Activated naive CD8-positive, alpha-beta T cell treated with anti-CD3 and anti-CD28 coated beads, Interleukin-2, amount 10 ng/mL, durations not matched to agents 7 days and 5 days (primary cell): ENCODE results near the gene CTCF. TPM values are rescaled to one million over a fixed set of nuclear protein-coding genes. Genes with fewer than 3 reads are reported as not detected.
A peak's percentile ranks its signal among the peaks of the same experiment; 100 is the strongest.

Source experiments
- ATAC-seq: fragments of 150-1000 bp; cut with Tn5 transposase; one replicate; pipeline ENCODE4 v1.10.0; 2021; ENCODE audit warnings: low read depth, moderate library complexity
- POLR2A ChIA-PET: fragments of 350-600 bp; sonication (Branson Sonifier 250); formaldehyde crosslinking; loops from one replicate; lab custom pipeline; 2021; ENCODE audit warnings: antibody characterized with exemption; lab: Charles Lee
- DNase-seq: peaks from one replicate; pipeline ENCODE4 v3.0.0; 2021
- H3K27ac Mint-ChIP-seq: one replicate; pipeline ENCODE4 v1.8.0; 2022; ENCODE audit warnings: mild to moderate bottlenecking, mixed read lengths
- H3K27me3 Mint-ChIP-seq: one replicate; pipeline ENCODE4 v1.8.0; 2022; ENCODE audit warnings: mild to moderate bottlenecking, moderate library complexity, mixed read lengths
- H3K36me3 Mint-ChIP-seq: one replicate; pipeline ENCODE4 v1.8.0; 2021; ENCODE audit warnings: mild to moderate bottlenecking, mixed read lengths
- H3K4me1 Mint-ChIP-seq: one replicate; pipeline ENCODE4 v1.8.0; 2021; ENCODE audit warnings: mixed read lengths
- H3K4me3 Mint-ChIP-seq: one replicate; pipeline ENCODE4 v1.8.0; 2022; ENCODE audit warnings: mild to moderate bottlenecking, moderate library complexity, mixed read lengths
- H3K9me3 Mint-ChIP-seq: one replicate; pipeline ENCODE4 v1.8.0; 2021; ENCODE audit warnings: mixed read lengths
- total RNA-seq, 2 experiments: library from RNA; stranded (reverse); gene quantifications; one replicate each; pipeline ENCODE4 v1.2.3, GENCODE V29; 2021

CTCF gene
- total RNA-seq, 2 experiments from 2014 or later = 69.9 to 72.3 TPM

DNA sequence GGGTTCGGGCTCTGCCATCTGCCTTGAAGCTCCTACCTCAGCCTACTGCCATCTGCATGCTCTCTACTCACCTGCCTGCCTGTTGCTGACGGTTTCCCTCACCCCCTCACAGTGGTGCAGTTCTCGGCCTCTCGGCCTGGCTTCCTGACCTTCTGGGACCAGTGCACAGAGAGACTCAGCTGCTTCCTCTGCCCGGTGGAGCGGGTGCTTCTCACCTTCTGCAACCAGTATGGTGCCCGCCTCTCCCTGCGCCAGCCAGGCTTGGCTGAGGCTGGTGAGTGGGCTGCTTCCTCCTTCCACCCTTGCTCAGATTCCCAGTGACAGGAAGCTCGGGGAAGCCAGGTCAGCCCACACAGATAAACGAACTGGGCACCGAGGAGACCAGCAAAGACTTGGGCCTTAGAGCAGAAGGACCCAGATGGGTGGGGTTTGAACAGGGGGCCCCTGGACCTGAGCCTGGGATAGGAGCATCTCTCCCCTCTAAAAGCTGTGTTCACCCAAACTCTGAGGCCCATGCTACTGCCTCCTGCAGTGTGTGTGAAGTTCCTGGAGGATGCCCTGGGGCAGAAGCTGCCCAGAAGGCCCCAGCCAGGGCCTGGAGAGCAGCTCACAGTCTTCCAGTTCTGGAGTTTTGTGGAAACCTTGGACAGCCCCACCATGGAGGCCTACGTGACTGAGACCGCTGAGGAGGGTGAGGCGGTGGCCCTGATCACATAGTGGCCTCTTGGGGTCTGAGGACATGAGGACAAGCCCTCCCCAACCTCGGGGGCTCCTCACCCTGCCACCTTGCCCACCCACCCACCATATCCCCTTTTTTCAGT lies 17.3 kb upstream of the CTCF start:
- H3K27me3 Mint-ChIP-seq = no peaks in the 10 kb centered on the region
- peaks cover 41% of the 10 kb centered on the region for H3K4me1 Mint-ChIP-seq
- peaks cover 10% of the 10 kb centered on the region for H3K36me3 Mint-ChIP-seq
- no peak overlapping the region for H3K27ac Mint-ChIP-seq
- no peak for DNase-seq
- H3K4me3 Mint-ChIP-seq = no peak overlapping the region
- no peaks in the 10 kb centered on the region for H3K9me3 Mint-ChIP-seq
- POLR2A ChIA-PET = interaction anchor here (0.5 to 5.8 kb wide), 6 partner anchors 11 to 115 kb away, joined by 3 to 155 read pairs (median 4); partner anchors contain the start of genes ACD, CARMIL2, CTCF and RIPOR1
- no peak for ATAC-seq

- peaks cover 42% of the 10 kb centered on the region for H3K4me1 Mint-ChIP-seq
- ATAC-seq = no peak
- H3K27me3 Mint-ChIP-seq = no peaks in the 10 kb centered on the region
- peaks cover 10% of the 10 kb centered on the region for H3K36me3 Mint-ChIP-seq
- no peaks in the 10 kb centered on the region for H3K9me3 Mint-ChIP-seq
- no peak for DNase-seq
- POLR2A ChIA-PET = interaction anchor here (1.2 to 5.8 kb wide), 5 partner anchors 17 to 122 kb away, joined by 4 to 155 read pairs (median 14); partner anchors contain the start of genes ACD, C16orf86, CARMIL2 and CTCF
- no peak overlapping the region for H3K4me3 Mint-ChIP-seq
- H3K27ac Mint-ChIP-seq = no peak overlapping the region
These were observed 16.7 kb upstream of the CTCF start for GRCh38 chr16:67545665-67546024.

DNA sequence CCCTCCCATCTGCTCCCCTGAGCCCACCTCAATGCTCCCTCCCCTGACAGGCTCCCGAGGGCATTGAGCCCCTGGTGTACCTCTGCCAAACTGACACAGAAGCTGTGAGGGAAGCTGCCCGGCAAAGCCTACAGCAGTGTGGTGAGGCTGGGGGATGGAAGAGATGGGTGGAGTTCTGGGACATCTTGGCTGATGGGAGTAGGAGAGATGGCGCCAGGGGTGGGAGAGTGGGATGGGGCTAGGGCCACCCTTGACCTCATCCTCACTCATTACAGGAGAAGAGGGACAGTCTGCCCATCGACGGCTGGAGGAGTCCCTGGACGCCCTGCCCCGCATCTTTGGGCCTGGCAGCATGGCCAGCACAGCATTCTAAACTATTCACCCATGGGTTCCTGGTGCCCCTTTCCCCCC lies 16.2 kb upstream of the CTCF start:
- POLR2A ChIA-PET = interaction anchor here (1.4 to 5.8 kb wide), 4 partner anchors 17 to 121 kb away, joined by 4 to 155 read pairs (median 56); partner anchors contain the start of genes ACD, C16orf86, CARMIL2 and CTCF
- H3K4me1 Mint-ChIP-seq = peaks cover 41% of the 10 kb centered on the region
- H3K4me3 Mint-ChIP-seq = no peak overlapping the region
- no peaks in the 10 kb centered on the region for H3K9me3 Mint-ChIP-seq
- H3K27me3 Mint-ChIP-seq = no peaks in the 10 kb centered on the region
- ATAC-seq = no peak
- H3K27ac Mint-ChIP-seq = peak overlapping the region; percentile 99
- H3K36me3 Mint-ChIP-seq = peaks cover 10% of the 10 kb centered on the region
- no peak for DNase-seq

DNA sequence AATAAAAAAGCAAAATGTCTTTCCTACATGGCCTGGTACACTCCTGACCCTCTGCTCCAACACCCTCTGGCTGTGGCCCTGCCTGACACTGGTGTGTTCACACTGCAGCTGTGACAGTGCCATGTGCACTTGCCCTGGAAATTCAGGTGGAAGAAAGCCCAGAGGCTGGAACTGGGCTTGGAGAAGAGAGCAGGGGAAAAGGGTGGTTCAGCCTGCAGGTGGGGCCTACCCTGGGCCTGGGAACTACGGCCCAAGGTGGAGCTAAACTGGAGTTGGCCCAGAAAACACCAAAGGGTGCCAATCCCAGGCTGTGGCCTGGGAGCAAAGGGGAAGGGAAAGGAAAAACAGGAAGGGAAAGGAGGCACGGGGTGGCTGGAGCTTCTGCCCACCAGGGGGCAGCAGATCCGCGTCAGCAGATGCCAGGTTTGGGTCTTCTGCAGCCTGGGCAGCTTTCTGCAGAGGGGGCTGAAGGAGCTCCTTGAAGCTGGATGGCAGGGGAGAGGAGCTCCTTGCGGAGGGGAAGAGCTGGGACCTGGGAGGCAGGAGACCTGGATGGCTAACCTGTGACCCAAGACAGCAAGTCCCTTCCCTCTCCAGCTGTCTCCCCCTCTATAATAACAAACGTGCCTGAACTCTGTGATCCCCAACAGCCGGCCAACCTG lies 15.4 kb upstream of the CTCF start:
- Mint-ChIP-seq H3K4me3 (peak overlapping the region; percentile 84), H3K9me3 (no peaks in the 10 kb centered on the region), H3K27me3 (no peaks in the 10 kb centered on the region), H3K36me3 (peaks cover 10% of the 10 kb centered on the region), H3K27ac (peak overlapping the region; percentile 99), H3K4me1 (peaks cover 43% of the 10 kb centered on the region)
- ATAC-seq (peak; percentile 44), DNase-seq (peak; percentile 83)
- POLR2A ChIA-PET = interaction anchor here (1.0 to 5.8 kb wide), 12 partner anchors 10 to 300 kb away, joined by 3 to 155 read pairs (median 12); partner anchors contain the start of genes ACD, ATP6V0D1, C16orf86 and CARMIL2

DNA sequence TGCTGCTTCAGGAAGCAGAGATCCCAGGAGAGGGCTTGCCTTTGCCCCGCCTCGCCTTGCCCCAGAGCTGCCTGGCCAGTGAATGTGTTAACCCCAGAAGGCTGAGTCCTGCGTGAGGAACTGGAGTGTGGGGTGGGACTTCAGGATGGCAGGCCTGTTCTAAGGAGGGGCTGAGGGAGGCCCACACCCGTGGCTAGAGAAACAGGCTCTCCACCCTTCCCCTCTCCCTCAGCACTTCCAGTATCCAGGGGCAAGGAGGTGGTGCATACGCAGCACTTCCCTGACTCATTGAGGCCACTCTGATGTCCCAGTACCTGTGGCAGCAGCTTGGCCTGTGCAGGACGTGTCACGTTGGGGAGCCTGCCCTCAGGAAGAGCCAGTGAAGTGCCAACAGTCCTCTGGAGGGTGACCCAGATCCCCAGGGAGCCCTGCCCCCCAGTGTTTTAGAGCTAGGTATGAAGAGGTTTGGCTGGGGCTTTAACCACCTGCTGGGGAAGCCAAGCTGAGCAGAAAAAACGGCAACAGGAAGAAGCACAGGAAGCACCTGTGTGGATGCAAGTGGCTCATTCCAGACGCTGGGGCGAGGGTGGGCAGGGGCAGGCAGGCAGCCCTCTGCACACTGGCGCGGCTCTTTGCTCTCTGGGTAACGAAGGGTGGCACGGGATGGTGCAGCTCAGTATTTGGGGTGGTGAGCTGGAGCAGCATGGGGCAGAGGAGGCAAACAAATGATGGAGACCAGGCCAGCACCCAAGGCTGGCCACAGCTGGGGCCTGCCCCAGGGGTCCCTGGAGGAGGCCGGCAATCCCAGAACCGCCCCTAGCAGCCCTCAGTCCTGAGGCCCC lies 14.7 kb upstream of the CTCF start:
- ATAC-seq = peak; percentile 66
- POLR2A ChIA-PET = interaction anchor here (0.6 to 5.8 kb wide), 14 partner anchors 10 to 301 kb away, joined by 3 to 155 read pairs (median 10); partner anchors contain the start of genes ACD, ATP6V0D1, C16orf86 and CARMIL2
- Mint-ChIP-seq H3K9me3 (no peaks in the 10 kb centered on the region), H3K4me1 (peaks cover 44% of the 10 kb centered on the region), H3K27ac (peak overlapping the region; percentile 99), H3K4me3 (peak overlapping the region; percentile 84), H3K27me3 (no peaks in the 10 kb centered on the region), H3K36me3 (peaks cover 5% of the 10 kb centered on the region)
- peak; percentile 63 for DNase-seq

DNA sequence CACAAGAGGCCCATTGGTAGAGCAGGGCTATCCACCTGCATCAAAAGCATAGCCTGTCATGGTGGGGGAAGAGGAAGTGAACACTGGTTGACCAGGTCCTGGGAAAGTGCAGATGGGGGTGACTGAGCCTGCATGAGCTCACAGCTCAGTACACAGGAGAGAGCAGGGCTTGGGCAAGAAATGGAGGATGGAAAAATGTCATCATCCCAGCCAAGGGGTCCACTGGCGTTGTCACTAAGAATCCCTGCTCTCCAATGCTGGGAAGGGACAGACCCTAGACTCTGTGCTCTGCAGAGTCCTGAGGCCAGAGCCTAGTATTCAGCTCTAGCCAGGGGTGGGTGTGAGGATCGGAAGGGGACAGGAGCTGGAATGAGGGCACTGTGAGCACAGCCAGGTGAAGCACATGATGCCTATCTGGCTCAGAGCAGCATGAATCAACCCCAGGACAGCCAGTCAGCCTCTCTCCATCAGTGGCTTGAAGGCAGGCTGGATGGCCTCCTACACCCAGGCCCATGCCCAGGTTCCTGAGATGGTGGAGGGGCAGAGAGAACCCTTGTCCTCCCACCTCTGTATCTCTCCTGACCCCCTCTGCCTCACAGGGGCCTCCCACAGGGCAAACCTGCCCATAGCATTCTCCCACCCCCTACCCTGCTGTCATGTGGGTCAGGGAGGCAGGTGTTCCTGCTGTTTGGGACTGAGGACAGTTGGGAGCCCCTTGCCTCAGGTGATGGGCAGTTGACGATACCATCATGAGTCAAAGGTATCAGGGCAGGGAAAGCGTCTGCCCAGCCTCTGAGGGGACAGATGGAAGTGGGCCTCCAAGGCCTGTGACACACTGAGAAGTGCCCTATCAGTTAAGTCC lies 13.8 kb upstream of the CTCF start:
- peak overlapping the region; percentile 99 for H3K27ac Mint-ChIP-seq
- POLR2A ChIA-PET = interaction anchor here (0.7 to 5.8 kb wide), 12 partner anchors 9 to 119 kb away, joined by 3 to 155 read pairs (median 12); partner anchors contain the start of genes ACD, ATP6V0D1, C16orf86 and CARMIL2
- H3K9me3 Mint-ChIP-seq = no peaks in the 10 kb centered on the region
- H3K27me3 Mint-ChIP-seq = no peaks in the 10 kb centered on the region
- peaks cover 4% of the 10 kb centered on the region for H3K36me3 Mint-ChIP-seq
- peaks cover 41% of the 10 kb centered on the region for H3K4me1 Mint-ChIP-seq
- H3K4me3 Mint-ChIP-seq = peak overlapping the region; percentile 84
- DNase-seq (no peak), ATAC-seq (peak; percentile 41)

- peaks cover 42% of the 10 kb centered on the region for H3K4me1 Mint-ChIP-seq
- no peak overlapping the region for H3K4me3 Mint-ChIP-seq
- POLR2A ChIA-PET = interaction anchor here (5.4 kb wide), 1 partner anchor 13 kb away, joined by 42 read pairs; the partner anchor contains the start of gene CTCF
These were observed 13.1 kb upstream of the CTCF start for GRCh38 chr16:67549240-67549639.

GRCh38 chr16:67549936-67550335 lies 12.4 kb upstream of the CTCF start:
- Mint-ChIP-seq H3K27me3 (no peaks in the 10 kb centered on the region), H3K27ac (peak overlapping the region; percentile 75), H3K4me3 (peak overlapping the region; percentile 2), H3K4me1 (peaks cover 43% of the 10 kb centered on the region), H3K9me3 (no peaks in the 10 kb centered on the region), H3K36me3 (peaks cover 6% of the 10 kb centered on the region)
- no peak for DNase-seq
- no peak for ATAC-seq
- POLR2A ChIA-PET = interaction anchor here (1.1 to 5.4 kb wide), 2 partner anchors 12 to 95 kb away, joined by 3 to 42 read pairs; partner anchors contain the start of genes CARMIL2 and CTCF

More at GRCh38 chr16:67549240-67549639, 13.1 kb upstream of the CTCF start:
- ATAC-seq = no peak
- H3K36me3 Mint-ChIP-seq = peaks cover 3% of the 10 kb centered on the region
- no peaks in the 10 kb centered on the region for H3K27me3 Mint-ChIP-seq
- H3K27ac Mint-ChIP-seq = peak overlapping the region; percentile 75
- H3K9me3 Mint-ChIP-seq = no peaks in the 10 kb centered on the region
- DNase-seq = no peak

- Mint-ChIP-seq H3K9me3 (no peaks in the 10 kb centered on the region), H3K27me3 (no peaks in the 10 kb centered on the region), H3K36me3 (peaks cover 6% of the 10 kb centered on the region), H3K4me3 (no peak overlapping the region), H3K27ac (no peak overlapping the region), H3K4me1 (peaks cover 52% of the 10 kb centered on the region)
- ATAC-seq (no peak), DNase-seq (no peak)
- POLR2A ChIA-PET = interaction anchor here (1.2 to 5.4 kb wide), 2 partner anchors 11 to 94 kb away, joined by 6 to 42 read pairs; partner anchors contain the start of genes CARMIL2 and CTCF
These were observed 11.2 kb upstream of the CTCF start for GRCh38 chr16:67551091-67551490.

DNA sequence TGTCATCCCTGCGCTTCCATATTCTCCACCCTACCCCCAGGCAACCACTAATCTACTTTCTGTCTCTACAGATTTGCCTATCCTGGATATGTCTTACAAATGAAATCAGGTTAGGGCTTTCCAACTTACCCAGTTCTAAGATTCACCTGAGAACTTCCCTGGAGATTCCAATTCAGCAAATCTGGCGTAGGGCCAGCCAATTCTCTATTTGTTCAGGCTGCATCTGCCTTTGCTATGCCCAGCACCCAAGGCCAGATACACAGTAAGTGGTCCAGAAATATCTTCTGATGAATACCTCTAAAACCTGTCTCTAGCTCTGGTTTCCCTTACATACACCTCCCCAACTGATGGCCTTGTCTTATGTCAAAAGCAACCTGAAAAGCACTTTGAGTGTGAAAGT lies 10.4 kb upstream of the CTCF start:
- no peaks in the 10 kb centered on the region for H3K9me3 Mint-ChIP-seq
- no peaks in the 10 kb centered on the region for H3K27me3 Mint-ChIP-seq
- H3K4me3 Mint-ChIP-seq = no peak overlapping the region
- peaks cover 53% of the 10 kb centered on the region for H3K4me1 Mint-ChIP-seq
- no peak for ATAC-seq
- H3K27ac Mint-ChIP-seq = peak overlapping the region; percentile 91
- H3K36me3 Mint-ChIP-seq = peaks cover 6% of the 10 kb centered on the region
- POLR2A ChIA-PET = interaction anchor here (1.2 to 5.4 kb wide), 2 partner anchors 10 to 93 kb away, joined by 6 to 42 read pairs; partner anchors contain the start of genes CARMIL2 and CTCF
- no peak for DNase-seq

GRCh38 chr16:67552476-67552875 lies 9.8 kb upstream of the CTCF start:
- H3K36me3 Mint-ChIP-seq = peaks cover 6% of the 10 kb centered on the region
- ATAC-seq (no peak), DNase-seq (no peak)
- H3K4me3 Mint-ChIP-seq = peak overlapping the region; percentile 21
- no peaks in the 10 kb centered on the region for H3K9me3 Mint-ChIP-seq
- POLR2A ChIA-PET = interaction anchor here (5.4 kb wide), 1 partner anchor 10 kb away, joined by 42 read pairs; the partner anchor contains the start of gene CTCF
- H3K4me1 Mint-ChIP-seq = peaks cover 49% of the 10 kb centered on the region
- H3K27ac Mint-ChIP-seq = peak overlapping the region; percentile 91
- no peaks in the 10 kb centered on the region for H3K27me3 Mint-ChIP-seq
